Breast epithelium (tissue), 3 donors: Measurements from ENCODE around the gene JMJD8.

ENCODE experiments used
- CTCF ChIP-seq, 3 donors: fragments of 450-650 bp; IDR thresholded peaks; one replicate each; pipeline ENCODE4 v1.5.1; 2016 to 2017; ENCODE audit warnings: antibody characterized with exemption in 3 of 3, mild to moderate bottlenecking in 3 of 3, moderate library complexity in 3 of 3
- POLR2A ChIP-seq: fragments of 450-650 bp; IDR thresholded peaks from one replicate; pipeline ENCODE4 v1.6.1; 2016; ENCODE audit warnings: antibody characterized with exemption, mild to moderate bottlenecking, moderate library complexity

- TF ChIP-seq POLR2A (no peak), CTCF (IDR thresholded peaks at IDR 0.05) (no peak)
Observed at GRCh38 chr16:693766-694165, 9.6 kb upstream of the JMJD8 start.
